RWPE2 (cell line): ENCODE results near the gene SYNGR4.
A peak's percentile ranks its signal among the peaks of the same experiment; 100 is the strongest.

ENCODE experiments used
- ATAC-seq: fragments of 200-7000 bp; cut with Tn5 transposase; 3 replicates; pipeline ENCODE4 v1.9.1; 2021; ENCODE audit warnings: low read depth
- DNase-seq: peaks from one replicate; pipeline ENCODE4 v3.0.0-alpha.2; 2020; ENCODE audit warnings: low spot score
- H3K27ac ChIP-seq: fragments of 450-650 bp; 2 replicates; pipeline ENCODE4 v1.5.1; 2017; ENCODE audit warnings: mild to moderate bottlenecking; ENCODE audit not compliant: poor library complexity, severe bottlenecking
- H3K27me3 ChIP-seq: fragments of 250-450 bp; sonication (Bioruptor Pico); 2 replicates; pipeline ENCODE4 v1.5.1; 2021; ENCODE audit warnings: mild to moderate bottlenecking, moderate library complexity; ENCODE audit not compliant: insufficient read depth, poor library complexity, severe bottlenecking
- H3K36me3 ChIP-seq: fragments of 250-450 bp; sonication (Bioruptor Pico); 2 replicates; pipeline ENCODE4 v1.5.1; 2020; ENCODE audit warnings: low read depth, mild to moderate bottlenecking, moderate library complexity
- H3K4me1 ChIP-seq: fragments of 250-450 bp; sonication (Bioruptor Pico); 2 replicates; pipeline ENCODE4 v1.5.1; 2021; ENCODE audit warnings: mild to moderate bottlenecking, moderate library complexity; ENCODE audit not compliant: insufficient read depth, poor library complexity, severe bottlenecking
- H3K4me3 ChIP-seq: fragments of 250-450 bp; sonication (Bioruptor Pico); 2 replicates; pipeline ENCODE4 v1.5.1; 2021; ENCODE audit warnings: mild to moderate bottlenecking, moderate library complexity; ENCODE audit not compliant: severe bottlenecking
- H3K9me3 ChIP-seq: fragments of 250-450 bp; sonication (Bioruptor Pico); 2 replicates; pipeline ENCODE4 v1.5.1; 2021; ENCODE audit warnings: mild to moderate bottlenecking, moderate library complexity; ENCODE audit not compliant: severe bottlenecking
- CTCF ChIP-seq: fragments of 450-650 bp; IDR thresholded peaks from one replicate; pipeline ENCODE4 v1.5.1; 2017; ENCODE audit warnings: mild to moderate bottlenecking, moderate library complexity; ENCODE audit not compliant: poor library complexity, severe bottlenecking

Gene SYNGR4

DNA sequence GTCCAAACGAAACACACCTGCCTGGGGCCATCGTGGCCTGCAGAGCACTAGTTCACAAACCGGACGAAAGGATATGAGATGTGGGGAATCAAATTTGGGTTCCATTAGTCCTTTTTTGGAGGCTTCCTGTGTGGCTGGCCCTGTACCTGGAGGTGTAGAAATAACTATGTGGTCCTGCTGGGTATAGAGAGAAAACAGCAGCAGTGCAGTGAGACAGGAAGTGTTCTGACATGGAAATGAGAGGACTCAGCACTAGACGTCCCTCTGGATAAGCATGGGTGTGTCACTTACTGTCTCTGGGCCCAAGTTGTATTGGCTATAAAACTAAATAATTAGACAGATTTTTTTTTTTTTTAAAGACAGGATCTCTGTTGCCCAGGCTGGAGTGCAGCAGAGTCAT lies 14.9 kb downstream of the SYNGR4 start:
- DNase-seq = no peak
- H3K4me1 ChIP-seq = no peaks in the 10 kb centered on the region
- no peaks in the 10 kb centered on the region for H3K27me3 ChIP-seq
- no peak for TF ChIP-seq CTCF
- ATAC-seq = peak; percentile 44; the same call in 2 of the 3 replicates
- H3K27ac ChIP-seq = peak overlapping the region; percentile 14
- peaks cover 23% of the 10 kb centered on the region for H3K36me3 ChIP-seq
- H3K9me3 ChIP-seq = no peaks in the 10 kb centered on the region
- H3K4me3 ChIP-seq = no peak overlapping the region

GRCh38 chr19:48381178-48381950 lies 17.2 kb downstream of the SYNGR4 start:
- no peaks in the 10 kb centered on the region for H3K9me3 ChIP-seq
- H3K4me1 ChIP-seq = no peaks in the 10 kb centered on the region
- H3K4me3 ChIP-seq = no peak overlapping the region
- no peak for TF ChIP-seq CTCF
- no peak overlapping the region for H3K27ac ChIP-seq
- H3K36me3 ChIP-seq = peaks cover 46% of the 10 kb centered on the region
- ATAC-seq (no peak), DNase-seq (no peak)
- no peaks in the 10 kb centered on the region for H3K27me3 ChIP-seq

GRCh38 chr19:48382286-48382685 lies 18.1 kb downstream of the SYNGR4 start:
- H3K9me3 ChIP-seq = no peaks in the 10 kb centered on the region
- no peak overlapping the region for H3K4me3 ChIP-seq
- no peak for TF ChIP-seq CTCF
- DNase-seq = no peak
- H3K4me1 ChIP-seq = no peaks in the 10 kb centered on the region
- ATAC-seq = no peak
- no peaks in the 10 kb centered on the region for H3K27me3 ChIP-seq
- peaks cover 55% of the 10 kb centered on the region for H3K36me3 ChIP-seq
- no peak overlapping the region for H3K27ac ChIP-seq

DNA sequence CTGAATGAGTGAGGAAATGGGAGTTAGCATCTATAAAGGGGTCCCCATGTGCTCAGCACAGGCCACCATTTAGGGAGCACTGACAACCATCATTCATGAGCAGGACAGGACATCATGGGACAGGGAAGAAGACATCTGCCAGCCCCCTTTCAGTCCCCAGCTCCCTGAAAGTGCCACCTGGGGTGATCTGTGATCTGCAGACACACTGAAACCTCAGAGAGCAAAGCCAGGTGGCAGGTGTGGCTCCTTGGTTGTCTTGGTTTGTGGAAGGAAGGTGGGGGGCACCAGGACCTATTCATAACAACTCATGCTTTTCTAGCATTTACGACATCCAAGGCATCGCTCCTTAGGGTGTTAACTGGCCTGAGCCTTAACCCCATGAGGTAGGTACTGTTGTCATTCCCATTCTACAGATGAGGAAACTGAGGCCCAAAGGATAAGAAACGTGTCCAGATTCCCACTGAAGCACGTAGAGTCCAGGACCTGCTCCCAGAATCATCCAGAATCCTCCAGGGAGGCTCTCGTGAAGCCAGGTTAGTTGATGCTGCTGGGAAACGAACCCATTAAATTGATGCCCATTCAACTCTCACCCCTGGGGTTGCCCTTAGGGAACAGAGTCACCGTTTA lies 21.4 kb downstream of the SYNGR4 start:
- TF ChIP-seq CTCF = no peak
- H3K4me1 ChIP-seq = no peaks in the 10 kb centered on the region
- no peak overlapping the region for H3K27ac ChIP-seq
- H3K4me3 ChIP-seq = no peak overlapping the region
- peaks cover 76% of the 10 kb centered on the region for H3K36me3 ChIP-seq
- ATAC-seq (no peak), DNase-seq (no peak)
- H3K27me3 ChIP-seq = no peaks in the 10 kb centered on the region
- no peaks in the 10 kb centered on the region for H3K9me3 ChIP-seq

DNA sequence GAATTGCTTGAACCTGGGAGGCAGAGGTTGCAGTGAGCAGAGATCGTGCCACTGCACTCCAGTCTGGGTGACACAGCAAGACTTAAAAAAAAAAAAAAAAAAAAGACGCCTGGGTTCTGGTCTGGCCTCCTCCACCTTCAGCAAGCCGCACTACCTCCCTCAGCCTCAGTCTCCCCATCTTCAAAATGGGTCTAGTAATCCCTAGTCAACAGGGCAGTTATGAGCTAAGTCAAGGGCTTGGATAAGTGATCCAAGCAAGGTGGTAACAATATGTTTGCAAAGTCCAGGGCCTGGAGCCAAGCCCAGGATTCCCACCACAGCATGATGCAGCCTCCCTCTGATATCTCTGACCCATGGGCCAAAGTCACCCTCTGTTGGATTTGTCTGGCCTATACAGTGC lies 22.8 kb downstream of the SYNGR4 start:
- Histone ChIP-seq H3K4me1 (no peaks in the 10 kb centered on the region), H3K9me3 (no peaks in the 10 kb centered on the region), H3K27me3 (no peaks in the 10 kb centered on the region), H3K36me3 (peaks cover 73% of the 10 kb centered on the region), H3K27ac (no peak overlapping the region), H3K4me3 (no peak overlapping the region)
- no peak for ATAC-seq
- no peak for DNase-seq
- no peak for TF ChIP-seq CTCF
